Spleen (tissue), 11 donors: ENCODE measurements around the gene FGD6. TPM values are rescaled to one million over a fixed set of nuclear protein-coding genes. Genes with fewer than 3 reads are reported as not detected.

ENCODE experiments used
- DNase-seq: peaks from one replicate; pipeline ENCODE4 v3.0.0-alpha.2; 2020
- H3K27ac ChIP-seq, 8 donors: fragments of 200-600 bp; sonication (generic) in 7 of 8; 1 replicate in 4 of 8; 2 replicates in 4 of 8; pipeline versions ENCODE4 v1.5.0 to v1.8.0; 2016 to 2021; ENCODE audit warnings: inconsistent platforms in 4 of 8, mild to moderate bottlenecking in 4 of 8, moderate library complexity in 1 of 8
- H3K27me3 ChIP-seq, 7 donors: fragments of 200-600 bp; sonication (generic) in 6 of 7; replicated peaks in 1 of 7; 1 replicate in 4 of 7; 2 replicates in 3 of 7; pipeline versions ENCODE4 v1.5.0 to v1.8.0; 2016 to 2021; ENCODE audit warnings: inconsistent platforms in 3 of 7, mild to moderate bottlenecking in 1 of 7
- H3K36me3 ChIP-seq, 6 donors: fragments of 200-600 bp; sonication (generic) in 5 of 6; 1 replicate in 4 of 6; 2 replicates in 2 of 6; pipeline versions ENCODE4 v1.5.0 to v1.8.0; 2016 to 2021; ENCODE audit warnings: inconsistent platforms in 2 of 6
- H3K4me1 ChIP-seq, 6 donors: fragments of 200-600 bp; sonication (generic) in 5 of 6; 1 replicate in 3 of 6; 2 replicates in 3 of 6; pipeline versions ENCODE4 v1.5.0 to v1.8.0; 2016 to 2021; ENCODE audit warnings: inconsistent platforms in 3 of 6
- H3K4me3 ChIP-seq, 8 donors: fragments of 200-600 bp; sonication (generic) in 7 of 8; 1 replicate in 4 of 8; 2 replicates in 4 of 8; pipeline versions ENCODE4 v1.5.0 to v1.8.0; 2016 to 2021; ENCODE audit warnings: inconsistent platforms in 4 of 8, mild to moderate bottlenecking in 4 of 8, moderate library complexity in 2 of 8
- H3K9me3 ChIP-seq, 8 donors: fragments of 200-600 bp; sonication (generic) in 7 of 8; 1 replicate in 4 of 8; 2 replicates in 4 of 8; pipeline versions ENCODE4 v1.5.0 to v1.8.0; 2016 to 2021; ENCODE audit warnings: inconsistent platforms in 4 of 8
- CTCF ChIP-seq, 11 experiments: fragments of 200-600 bp in 7 of 11; fragments of 450-650 bp in 4 of 11; sonication (generic) in 4 of 11; IDR thresholded peaks in 8 of 11; conservative IDR thresholded peaks in 3 of 11; 1 replicate in 7 of 11; 2 replicates in 4 of 11; pipeline versions ENCODE4 v1.4.0 to v1.8.0; 2016 to 2021; ENCODE audit warnings: antibody characterized with exemption in 11 of 11, inconsistent platforms in 4 of 11, mild to moderate bottlenecking in 1 of 11
- POLR2A ChIP-seq, 3 donors: fragments of 450-650 bp; IDR thresholded peaks; one replicate each; pipeline ENCODE4 v1.5.1; 2017; ENCODE audit warnings: antibody characterized with exemption in 3 of 3, mild to moderate bottlenecking in 1 of 3
- POLR2AphosphoS5 ChIP-seq, 3 donors: sonication (generic); formaldehyde crosslinking; IDR thresholded peaks; one replicate each; pipeline ENCODE4 v1.5.1; 2017; ENCODE audit warnings: antibody characterized with exemption in 3 of 3
- WGBS, 5 donors: extraction: QIAGEN DNeasy Blood & Tissue Kit in 3 of 5; methylation state at CpG; one replicate each; pipeline versions ENCODE4 v1.1.5 to v1.1.7; 2013 to 2018; 5-methylcytosine and 5-hydroxymethylcytosine counted together
- intact Hi-C: fragments of 100-400 bp; cut with DNase I; formaldehyde crosslinking; loops from one replicate; pipeline ENCODE4 v1.15.0; 2023; ENCODE audit warnings: low total_unique reads
- polyA plus RNA-seq, 3 donors: library from polyadenylated mRNA; stranded (reverse); fragments of 200-250 nt; gene quantifications; one replicate each; pipeline ENCODE4 v1.2.1, GENCODE V29; 2013
- total RNA-seq, 7 donors: library from RNA; depleted of rRNA in 3 of 7; stranded (reverse); fragments of >200 nt in 3 of 7; fragmentation: NEBNext Ultra II Directional in 4 of 7; extraction: Animal tissue kit (Norgen Biotek cat#: 25700) in 4 of 7; gene quantifications; one replicate each; pipeline versions ENCODE4 v1.1.0 to v1.2.1, GENCODE V29; 2016 to 2021
- donor health status: healthy with polysubstance abuse.
- donor health status: DM: no; HTN: no; CAD: no; lungs with moderate emphysema.
- donor health status: DM: no; HTN: no; CAD: no.
- donor health status: Bipolar disorder and iron deficiency.
- donor health status: healthy.
- donor health status: DM: no; HTN: no; CAD: no.
- donor health status: DM: yes; HTN: yes; CAD: no.

The FGD6 gene
- total and polyA plus RNA-seq, 10 donors = 0.78 to 13.0 (median 10.4) TPM

GRCh38 chr12:95261109-95261508, 43.8 kb upstream of the FGD6 start:
- TF ChIP-seq POLR2A (IDR thresholded peaks at IDR 0.05) = no peak
- TF ChIP-seq POLR2AphosphoS5 (IDR thresholded peaks at IDR 0.05) = no peak
- no peak for TF ChIP-seq CTCF (IDR thresholded peaks at IDR 0.05 in 8 of 11, conservative IDR thresholded peaks at IDR 0.05 in 3 of 11)
- Histone ChIP-seq H3K4me3 (no peak overlapping the region), H3K27ac (no peak overlapping the region), H3K36me3 (peaks cover 0 to 88% (median 26%) of the 10 kb centered on the region in 6 donors), H3K27me3 (no peaks in the 10 kb centered on the region), H3K9me3 (no peaks in the 10 kb centered on the region), H3K4me1 (peaks cover 0 to 10% (median 3%) of the 10 kb centered on the region in 6 donors)
- DNase-seq = no peak
- 95 to 99% (median 97%) methylated on average over 4 of the region's 4 CpGs for WGBS, 5 donors
- intact Hi-C loops = no loop called here

DNA sequence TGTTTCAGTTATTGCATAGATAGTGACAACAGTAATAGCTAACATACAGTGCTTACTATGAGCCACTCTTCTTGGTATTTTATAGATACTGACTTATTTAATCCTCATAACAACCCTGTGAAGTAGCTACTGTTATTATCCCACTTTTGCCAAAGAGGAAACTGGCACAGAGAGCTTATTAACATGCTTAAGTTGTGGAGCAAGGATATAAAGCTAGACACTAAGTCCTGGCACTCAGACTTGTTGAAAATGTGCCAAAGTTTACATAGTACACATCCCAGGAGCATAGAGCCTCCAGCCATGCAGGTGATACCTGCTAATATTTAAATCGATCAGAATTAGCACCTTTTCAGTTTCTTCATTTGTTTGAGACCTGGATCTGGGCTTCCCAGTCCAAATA, 42.1 kb upstream of the FGD6 start:
- WGBS, 5 donors = 88 to 100% (median 90%) methylated on average over 1 of the region's 1 CpG
- Histone ChIP-seq H3K4me3 (no peak overlapping the region), H3K27me3 (no peaks in the 10 kb centered on the region), H3K4me1 (peaks cover 0 to 10% (median 3%) of the 10 kb centered on the region in 6 donors), H3K36me3 (peaks cover 0 to 89% (median 36%) of the 10 kb centered on the region in 6 donors), H3K9me3 (no peaks in the 10 kb centered on the region), H3K27ac (no peak overlapping the region)
- TF ChIP-seq CTCF (IDR thresholded peaks at IDR 0.05 in 8 of 11, conservative IDR thresholded peaks at IDR 0.05 in 3 of 11) = no peak
- TF ChIP-seq POLR2AphosphoS5 (IDR thresholded peaks at IDR 0.05) = no peak
- no peak for TF ChIP-seq POLR2A (IDR thresholded peaks at IDR 0.05)
- no peak for DNase-seq
- intact Hi-C loops = no loop called here

DNA sequence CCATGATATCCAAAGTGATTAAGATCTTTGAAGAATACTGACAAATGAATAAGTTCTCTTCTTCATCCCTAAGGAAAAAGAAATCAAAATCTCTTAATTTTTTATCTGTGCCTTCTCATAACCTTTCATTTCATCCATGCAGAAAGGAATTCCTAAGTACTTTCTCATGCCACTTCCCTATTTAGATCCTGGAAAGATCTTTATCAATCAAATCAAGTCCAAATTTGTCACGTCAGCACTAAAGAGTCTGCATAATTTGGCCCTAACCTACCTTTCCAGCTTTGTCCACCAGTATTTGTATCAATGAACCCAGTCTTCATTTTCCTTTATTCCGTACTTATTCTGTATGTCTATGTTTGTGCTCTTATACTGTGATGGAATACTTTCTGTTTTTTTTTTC, 41.5 kb upstream of the FGD6 start:
- Histone ChIP-seq H3K36me3 (peaks cover 0 to 89% (median 36%) of the 10 kb centered on the region in 6 donors), H3K4me1 (peaks cover 0 to 10% (median 3%) of the 10 kb centered on the region in 6 donors), H3K9me3 (no peaks in the 10 kb centered on the region), H3K27me3 (no peaks in the 10 kb centered on the region), H3K27ac (no peak overlapping the region), H3K4me3 (no peak overlapping the region)
- TF ChIP-seq CTCF (IDR thresholded peaks at IDR 0.05 in 8 of 11, conservative IDR thresholded peaks at IDR 0.05 in 3 of 11) = no peak
- no peak for TF ChIP-seq POLR2AphosphoS5 (IDR thresholded peaks at IDR 0.05)
- no peak for TF ChIP-seq POLR2A (IDR thresholded peaks at IDR 0.05)
- WGBS, 5 donors = 87 to 95% (median 90%) methylated on average over 2 of the region's 2 CpGs
- DNase-seq = no peak
- intact Hi-C loops = no loop called here

DNA sequence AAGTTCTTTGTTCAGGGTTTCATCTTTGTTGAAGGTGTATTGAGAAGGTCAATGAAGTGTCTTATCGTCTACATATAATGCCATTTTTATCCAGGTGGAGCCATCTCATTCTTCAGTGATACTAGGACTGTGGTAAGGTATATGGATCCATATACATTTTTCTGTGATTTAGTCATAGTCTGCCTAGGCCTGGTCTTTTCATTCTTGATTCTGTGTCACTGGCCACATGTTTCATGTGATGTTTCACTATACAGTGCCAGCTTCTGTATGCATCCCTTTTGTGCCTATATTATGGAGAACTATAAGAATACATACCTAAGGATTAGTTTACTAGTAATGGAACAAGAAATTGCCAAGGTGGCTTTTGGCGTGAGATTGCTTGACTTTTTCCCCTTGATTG, 40.9 kb upstream of the FGD6 start:
- no peak overlapping the region for H3K27ac ChIP-seq
- WGBS, 5 donors = 96 to 99% (median 98%) methylated on average over 2 of the region's 2 CpGs

More for the DNA sequence above, 40.9 kb upstream of the FGD6 start:
- DNase-seq = no peak
- no peaks in the 10 kb centered on the region for H3K27me3 ChIP-seq
- no peaks in the 10 kb centered on the region for H3K9me3 ChIP-seq
- intact Hi-C loops = no loop called here
- H3K36me3 ChIP-seq = peaks cover 0 to 89% (median 39%) of the 10 kb centered on the region in 6 donors
- no peak overlapping the region for H3K4me3 ChIP-seq
- TF ChIP-seq POLR2AphosphoS5 (IDR thresholded peaks at IDR 0.05) = no peak
- no peak for TF ChIP-seq CTCF (IDR thresholded peaks at IDR 0.05 in 8 of 11, conservative IDR thresholded peaks at IDR 0.05 in 3 of 11)
- TF ChIP-seq POLR2A (IDR thresholded peaks at IDR 0.05) = no peak
- peaks cover 0 to 10% (median 3%) of the 10 kb centered on the region in 6 donors for H3K4me1 ChIP-seq
